ENCODE data around the gene UBE4A.

DNA sequence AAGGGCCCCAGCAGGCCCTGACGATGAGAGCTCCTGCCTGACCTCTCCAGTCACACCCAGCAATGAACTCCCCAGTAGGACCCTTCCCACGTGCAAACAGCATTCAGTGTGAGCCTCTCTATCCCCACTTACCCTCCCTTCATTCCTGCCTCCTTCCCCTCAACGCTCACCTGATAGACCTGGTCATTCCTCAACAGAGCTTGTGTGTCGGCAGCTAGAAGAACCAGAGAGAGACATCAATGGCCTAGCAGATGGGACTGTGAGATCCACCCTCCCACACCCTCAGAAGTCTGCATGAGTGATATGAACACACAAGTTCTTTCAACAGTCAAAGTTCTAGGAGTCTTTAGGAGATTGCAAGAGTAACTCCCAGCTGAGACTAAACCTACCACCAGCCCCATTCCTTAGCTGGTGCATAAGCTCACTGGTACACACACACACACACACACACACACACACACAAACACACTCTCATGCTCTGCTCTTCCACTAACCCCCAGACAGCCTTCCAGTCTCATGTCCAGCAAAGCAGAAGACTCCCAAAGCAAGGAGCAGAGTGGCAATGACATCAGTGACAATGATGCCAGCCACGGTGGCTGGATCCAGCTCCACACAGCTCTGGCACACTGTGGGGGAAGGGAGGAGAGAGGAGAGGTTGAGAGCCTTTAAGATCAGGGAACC lies 20.0 kb upstream of the UBE4A start:
- TF ChIP-seq, protein P1, sequence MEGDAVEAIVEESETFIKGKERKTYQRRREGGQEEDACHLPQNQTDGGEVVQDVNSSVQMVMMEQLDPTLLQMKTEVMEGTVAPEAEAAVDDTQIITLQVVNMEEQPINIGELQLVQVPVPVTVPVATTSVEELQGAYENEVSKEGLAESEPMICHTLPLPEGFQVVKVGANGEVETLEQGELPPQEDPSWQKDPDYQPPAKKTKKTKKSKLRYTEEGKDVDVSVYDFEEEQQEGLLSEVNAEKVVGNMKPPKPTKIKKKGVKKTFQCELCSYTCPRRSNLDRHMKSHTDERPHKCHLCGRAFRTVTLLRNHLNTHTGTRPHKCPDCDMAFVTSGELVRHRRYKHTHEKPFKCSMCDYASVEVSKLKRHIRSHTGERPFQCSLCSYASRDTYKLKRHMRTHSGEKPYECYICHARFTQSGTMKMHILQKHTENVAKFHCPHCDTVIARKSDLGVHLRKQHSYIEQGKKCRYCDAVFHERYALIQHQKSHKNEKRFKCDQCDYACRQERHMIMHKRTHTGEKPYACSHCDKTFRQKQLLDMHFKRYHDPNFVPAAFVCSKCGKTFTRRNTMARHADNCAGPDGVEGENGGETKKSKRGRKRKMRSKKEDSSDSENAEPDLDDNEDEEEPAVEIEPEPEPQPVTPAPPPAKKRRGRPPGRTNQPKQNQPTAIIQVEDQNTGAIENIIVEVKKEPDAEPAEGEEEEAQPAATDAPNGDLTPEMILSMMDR (IDR thresholded peaks at IDR 0.05; ENCODE audit: extremely low read depth in 1 of 2, insufficient read depth in 1 of 2, low read depth in 1 of 2, low read length in 2 of 2): no peak
- no peak for TF ChIP-seq EZH2 (IDR thresholded peaks at IDR 0.05; ENCODE audit: borderline replicate concordance, low read depth, low read length, severe bottlenecking)
- TF ChIP-seq POLR2A (IDR thresholded peaks at IDR 0.05; ENCODE audit: low read depth, low read length): no peak
- no peak for TF ChIP-seq MYC (IDR thresholded peaks at IDR 0.05; ENCODE audit: low read depth, low read length)
- no peak for TF ChIP-seq FOS (IDR thresholded peaks at IDR 0.05; ENCODE audit: borderline replicate concordance, insufficient read depth, low read length)
- no peak for TF ChIP-seq POLR2AphosphoS5 (IDR thresholded peaks at IDR 0.05; ENCODE audit: insufficient read depth, low read depth, low read length)
- TF ChIP-seq JUN (IDR thresholded peaks at IDR 0.05; ENCODE audit: borderline replicate concordance, insufficient read depth, insufficient read length, low read depth): no peak
- TF ChIP-seq, protein P2, sequence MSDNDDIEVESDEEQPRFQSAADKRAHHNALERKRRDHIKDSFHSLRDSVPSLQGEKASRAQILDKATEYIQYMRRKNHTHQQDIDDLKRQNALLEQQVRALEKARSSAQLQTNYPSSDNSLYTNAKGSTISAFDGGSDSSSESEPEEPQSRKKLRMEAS (IDR thresholded peaks at IDR 0.05; ENCODE audit: insufficient read depth, insufficient read length): no peak

All from endothelial cell of umbilical vein (primary cell).